NCI-H82 treated with DMSO at 0.1 percent for 48 hours (cell line): ENCODE measurements around the gene CMIP.

Source experiments
- DNase-seq: peaks from one replicate; lab custom pipeline; 2025; ENCODE audit not compliant: unreplicated experiment; lab: John Stamatoyannopoulos, UW

The CMIP gene

GRCh38 chr16:81696166-81696960, 251.8 kb downstream of the CMIP start:
- no peak for DNase-seq

GRCh38 chr16:81696961-81697615, 252.5 kb downstream of the CMIP start:
- no peak for DNase-seq

GRCh38 chr16:81697616-81698309, 253.2 kb downstream of the CMIP start:
- no peak for DNase-seq

GRCh38 chr16:81698310-81698641, 253.7 kb downstream of the CMIP start:
- DNase-seq = no peak

- DNase-seq = no peak
Measured at GRCh38 chr16:81699596-81699995, 255.0 kb downstream of the CMIP start.

GRCh38 chr16:81700071-81700779, 255.6 kb downstream of the CMIP start:
- no peak for DNase-seq

- no peak for DNase-seq
Measured at GRCh38 chr16:81700780-81701165, 256.2 kb downstream of the CMIP start.

GRCh38 chr16:81701296-81701970, 256.8 kb downstream of the CMIP start:
- no peak for DNase-seq

GRCh38 chr16:81702506-81702905, 257.9 kb downstream of the CMIP start:
- no peak for DNase-seq

GRCh38 chr16:81703177-81704155, 258.9 kb downstream of the CMIP start:
- DNase-seq = no peak

GRCh38 chr16:81705261-81705660, 260.7 kb downstream of the CMIP start:
- DNase-seq = no peak

GRCh38 chr16:81706327-81707295, 262.0 kb downstream of the CMIP start:
- DNase-seq = no peak

GRCh38 chr16:81707411-81708265, 263.0 kb downstream of the CMIP start:
- no peak for DNase-seq

GRCh38 chr16:81708266-81709015, 263.8 kb downstream of the CMIP start:
- no peak for DNase-seq

- no peak for DNase-seq
Measured at GRCh38 chr16:81709016-81709900, 264.6 kb downstream of the CMIP start.

GRCh38 chr16:81710044-81710443, 265.4 kb downstream of the CMIP start:
- DNase-seq = no peak
